SK-N-SH (cell line): ENCODE results near the gene CABLES2. TPM values are rescaled to one million over a fixed set of nuclear protein-coding genes. Genes with fewer than 3 reads are reported as not detected.

ENCODE experiments used
- CTCF ChIA-PET: fragments of 300-600, 350-600 bp; formaldehyde crosslinking; extraction: SDS; loops from one replicate; lab custom pipeline; 2021; lab: Yijun Ruan, JAX
- POLR2A ChIA-PET: fragments of 350-600 bp; sonication (Branson Sonifier 250); formaldehyde crosslinking; extraction: SDS; loops from one replicate; lab custom pipeline; 2020; ENCODE audit warnings: antibody characterized with exemption, inconsistent platforms; lab: Yijun Ruan, JAX
- DNase-seq: peaks from one replicate; pipeline ENCODE4 v3.0.0; 2012
- H2AFZ ChIP-seq: fragments of 200-600 bp; sonication (generic); 2 replicates; pipeline ENCODE4 v1.8.1; 2016; ENCODE audit warnings: antibody characterized with exemption, mild to moderate bottlenecking, low read depth
- H3F3A ChIP-seq: fragments of 200-600 bp; sonication (generic); replicated peaks from 2 replicates; pipeline ENCODE3; 2016; ENCODE audit warnings: antibody characterized with exemption, mild to moderate bottlenecking; ENCODE audit not compliant: insufficient read depth
- H3K27ac ChIP-seq, 2 experiments: fragments of 200-500 bp in 1 of 2; fragments of 200-600 bp in 1 of 2; sonication (Bioruptor generic) in 1 of 2; sonication (generic), shearing (Covaris generic) in 1 of 2; 2 replicates each; pipeline versions ENCODE4 v1.5.1 to v1.6.1; 2014 to 2016; ENCODE audit warnings: low read depth in 2 of 2, inconsistent platforms in 1 of 2, low read length in 1 of 2, mild to moderate bottlenecking in 1 of 2, mixed read lengths in 1 of 2
- H3K27me3 ChIP-seq: fragments of 200-600 bp; sonication (generic), shearing (Covaris generic); 2 replicates; pipeline ENCODE4 v1.6.1; 2016; ENCODE audit warnings: mixed run types; ENCODE audit not compliant: insufficient read depth
- H3K36me3 ChIP-seq, 2 experiments: fragments of 200-500 bp in 1 of 2; fragments of 200-600 bp in 1 of 2; sonication (Bioruptor generic) in 1 of 2; sonication (generic) in 1 of 2; replicated peaks in 1 of 2; 2 replicates each; pipeline versions ENCODE3 to v1.5.1; 2014 to 2016; ENCODE audit warnings: low read length in 1 of 2, mild to moderate bottlenecking in 1 of 2; ENCODE audit not compliant: insufficient read depth in 2 of 2, control insufficient read depth in 1 of 2
- H3K4me1 ChIP-seq, 2 experiments: fragments of 200-500 bp in 1 of 2; fragments of 200-600 bp in 1 of 2; sonication (Bioruptor generic) in 1 of 2; sonication (generic), shearing (Covaris generic) in 1 of 2; 2 replicates each; pipeline versions ENCODE4 v1.5.1 to v1.6.1; 2014 to 2016; ENCODE audit warnings: low read depth in 1 of 2, low read length in 1 of 2, mixed run types in 1 of 2; ENCODE audit not compliant: insufficient read depth in 2 of 2, control insufficient read depth in 1 of 2
- H3K4me2 ChIP-seq: fragments of 200-600 bp; sonication (generic), shearing (Covaris generic); 2 replicates; pipeline ENCODE4 v1.6.1; 2017; ENCODE audit warnings: mixed run types
- H3K4me3 ChIP-seq, 2 experiments: fragments of 200-500 bp in 1 of 2; fragments of 200-600 bp in 1 of 2; sonication (Bioruptor generic) in 1 of 2; sonication (generic), shearing (Covaris generic) in 1 of 2; 2 replicates each; pipeline versions ENCODE4 v1.5.1 to v1.8.1; 2014 to 2016; ENCODE audit warnings: low read depth in 2 of 2, inconsistent platforms in 1 of 2, low read length in 1 of 2, mild to moderate bottlenecking in 1 of 2, mixed read lengths in 1 of 2, moderate library complexity in 1 of 2
- H3K79me2 ChIP-seq: fragments of 200-600 bp; sonication (generic); 2 replicates; pipeline ENCODE4 v1.8.1; 2017; ENCODE audit warnings: mild to moderate bottlenecking; ENCODE audit not compliant: insufficient read depth
- H3K9ac ChIP-seq: fragments of 200-600 bp; sonication (generic); 2 replicates; pipeline ENCODE4 v1.6.1; 2017; ENCODE audit warnings: mixed run types
- H3K9me2 ChIP-seq: fragments of 200-600 bp; sonication (generic); 2 replicates; pipeline ENCODE4 v1.6.1; 2017; ENCODE audit warnings: mixed run types
- H3K9me3 ChIP-seq: fragments of 200-600 bp; sonication (generic); 2 replicates; pipeline ENCODE4 v1.6.1; 2017; ENCODE audit warnings: mixed run types, mild to moderate bottlenecking, moderate library complexity
- H4K20me1 ChIP-seq: fragments of 200-600 bp; sonication (generic); 2 replicates; pipeline ENCODE4 v1.6.1; 2017; ENCODE audit warnings: mild to moderate bottlenecking, mixed run types; ENCODE audit not compliant: insufficient read depth
- EP300 ChIP-seq, 2 experiments: IDR thresholded peaks; 2 replicates each; pipeline versions ENCODE4 v1.4.0 to v1.6.1; 2012; ENCODE audit warnings: borderline replicate concordance in 1 of 2, low read depth in 1 of 2, low read length in 1 of 2
- EZH2phosphoT487 ChIP-seq: fragments of 200-600 bp; sonication (generic); IDR thresholded peaks from 2 replicates; pipeline ENCODE4 v1.6.1; 2017; ENCODE audit warnings: low read depth, mixed run types, mild to moderate bottlenecking, antibody characterized with exemption, moderate library complexity, borderline replicate concordance
- FOSL2 ChIP-seq: IDR thresholded peaks from 2 replicates; pipeline ENCODE4 v1.4.0; 2012; ENCODE audit warnings: low read depth, mild to moderate bottlenecking, moderate library complexity, borderline replicate concordance
- FOXM1 ChIP-seq: IDR thresholded peaks from 2 replicates; pipeline ENCODE4 v1.4.0; 2012; ENCODE audit warnings: low read depth, mild to moderate bottlenecking
- MEF2A ChIP-seq: IDR thresholded peaks from 2 replicates; pipeline ENCODE4 v1.4.0; 2012; ENCODE audit warnings: low read depth, borderline replicate concordance
- NFIC ChIP-seq: IDR thresholded peaks from 2 replicates; pipeline ENCODE4 v1.4.0; 2012; ENCODE audit warnings: borderline replicate concordance
- NRF1 ChIP-seq: IDR thresholded peaks from 2 replicates; pipeline ENCODE4 v1.6.1; 2012; ENCODE audit warnings: low read depth, mild to moderate bottlenecking, low read length
- RAD21 ChIP-seq: IDR thresholded peaks from 2 replicates; pipeline ENCODE4 v1.6.1; 2012; ENCODE audit warnings: mild to moderate bottlenecking, low read length
- RFX5 ChIP-seq: IDR thresholded peaks from 2 replicates; pipeline ENCODE4 v1.6.1; 2012; ENCODE audit warnings: mild to moderate bottlenecking, improper control_type of control experiment, low read length
- RXRA ChIP-seq: IDR thresholded peaks from 2 replicates; pipeline ENCODE4 v1.4.0; 2012; ENCODE audit warnings: low read depth, mild to moderate bottlenecking, borderline replicate concordance
- TAF1 ChIP-seq: IDR thresholded peaks from 2 replicates; pipeline ENCODE4 v1.6.1; 2012; ENCODE audit warnings: low read depth, mild to moderate bottlenecking, low read length, moderate library complexity, borderline replicate concordance
- TCF12 ChIP-seq: IDR thresholded peaks from 2 replicates; pipeline ENCODE4 v1.4.0; 2012
- YY1 ChIP-seq: IDR thresholded peaks from 2 replicates; pipeline ENCODE4 v1.4.0; 2012; ENCODE audit warnings: low read depth, mild to moderate bottlenecking
- WGBS: methylation state at CpG from one replicate; pipeline ENCODE4 v1.1.6; 2017; ENCODE audit warnings: low lambda C conversion rate; 5-methylcytosine and 5-hydroxymethylcytosine counted together
- polyA plus RNA-seq, 3 experiments: library from polyadenylated mRNA; depleted of rRNA; stranded (reverse); fragments of >200 nt; gene quantifications; 2 replicates each; pipeline ENCODE4 v1.2.3, GENCODE V29; 2012
- TF ChIP-seq, protein P1 (sequence below): IDR thresholded peaks from 2 replicates; pipeline ENCODE4 v1.4.0; 2012; ENCODE audit warnings: low read depth, borderline replicate concordance
- TF ChIP-seq, protein P2 (sequence below): fragments of 150-350 bp; IDR thresholded peaks from 2 replicates; pipeline ENCODE4 v1.6.1; 2016; ENCODE audit warnings: mild to moderate bottlenecking, low read depth, low read length

The CABLES2 gene
- polyA plus RNA-seq, 1 of the 3 experiments (the other 2 are of a cell fraction) = 4.8 TPM

DNA sequence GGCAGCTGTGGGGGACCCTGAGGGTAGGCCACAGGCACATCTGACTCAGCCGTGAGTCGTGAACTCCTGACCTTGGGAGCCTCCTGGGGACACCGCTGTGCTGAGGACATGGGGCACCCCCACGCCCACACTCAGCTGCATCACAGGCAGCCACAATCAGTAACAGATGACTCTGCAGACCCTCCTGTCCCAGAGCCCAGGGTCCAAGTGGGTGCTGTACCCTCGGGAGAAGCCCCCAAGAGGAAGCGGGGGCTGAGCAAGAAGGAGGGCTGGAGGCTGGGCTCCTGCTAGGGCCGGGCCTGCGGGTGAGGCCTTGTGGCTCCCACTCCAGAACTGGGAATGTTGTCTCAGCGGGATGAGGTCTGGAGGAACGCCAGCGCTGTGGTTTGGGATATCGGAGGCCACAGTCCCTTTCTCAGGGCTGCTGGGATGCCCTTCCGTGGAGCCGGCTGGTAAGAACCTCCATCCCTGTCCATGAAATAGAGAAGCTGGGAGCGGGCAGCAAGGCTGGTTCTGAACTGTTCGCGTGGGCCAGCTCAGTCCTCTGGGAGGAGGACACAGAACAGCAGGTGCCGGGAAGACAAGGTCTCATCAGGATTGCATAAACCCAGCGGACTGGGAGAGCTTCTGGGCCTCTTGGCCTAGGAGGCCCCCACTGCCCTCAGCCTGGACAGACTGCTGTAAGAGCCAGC is 36.8 kb downstream of the CABLES2 start:
- Histone ChIP-seq H3K27ac (peak overlapping the region; percentile 41 to 93; a peak in 3 of 4 replicates), H3K4me2 (peak overlapping the region; percentile 84), H3K4me1 (peaks cover 33 to 75% of the 10 kb centered on the region in 2 experiments; a peak in 3 of 4 replicates)

DNA sequence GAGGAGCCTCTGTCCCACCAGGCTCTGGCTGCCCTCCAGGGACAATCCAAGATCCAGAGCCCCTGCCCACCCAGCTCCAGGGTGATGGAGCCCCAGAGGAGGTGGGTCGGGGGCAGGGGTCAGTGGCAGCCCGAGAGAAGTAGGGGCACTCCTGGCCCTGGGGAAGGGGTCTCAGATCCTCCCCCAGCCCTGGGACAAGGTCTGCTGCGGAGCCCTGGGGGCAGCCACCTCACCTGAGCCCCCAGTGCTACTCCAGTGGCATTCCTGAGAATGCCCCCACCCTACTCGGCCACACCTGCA is 37.3 kb downstream of the CABLES2 start:
- no peak overlapping the region for H2AFZ ChIP-seq
- peak overlapping the region; percentile 84 for H3K4me2 ChIP-seq
- no peaks in the 10 kb centered on the region for H3K36me3 ChIP-seq
- H3K27ac ChIP-seq = peak overlapping the region; percentile 41 to 93; a peak in 3 of 4 replicates
- H4K20me1 ChIP-seq = peaks cover 10% of the 10 kb centered on the region
- peaks cover 14% of the 10 kb centered on the region; the same call in 1 of the 2 replicates for H3K79me2 ChIP-seq
- TF ChIP-seq RFX5 = no peak
- TF ChIP-seq, protein P1, sequence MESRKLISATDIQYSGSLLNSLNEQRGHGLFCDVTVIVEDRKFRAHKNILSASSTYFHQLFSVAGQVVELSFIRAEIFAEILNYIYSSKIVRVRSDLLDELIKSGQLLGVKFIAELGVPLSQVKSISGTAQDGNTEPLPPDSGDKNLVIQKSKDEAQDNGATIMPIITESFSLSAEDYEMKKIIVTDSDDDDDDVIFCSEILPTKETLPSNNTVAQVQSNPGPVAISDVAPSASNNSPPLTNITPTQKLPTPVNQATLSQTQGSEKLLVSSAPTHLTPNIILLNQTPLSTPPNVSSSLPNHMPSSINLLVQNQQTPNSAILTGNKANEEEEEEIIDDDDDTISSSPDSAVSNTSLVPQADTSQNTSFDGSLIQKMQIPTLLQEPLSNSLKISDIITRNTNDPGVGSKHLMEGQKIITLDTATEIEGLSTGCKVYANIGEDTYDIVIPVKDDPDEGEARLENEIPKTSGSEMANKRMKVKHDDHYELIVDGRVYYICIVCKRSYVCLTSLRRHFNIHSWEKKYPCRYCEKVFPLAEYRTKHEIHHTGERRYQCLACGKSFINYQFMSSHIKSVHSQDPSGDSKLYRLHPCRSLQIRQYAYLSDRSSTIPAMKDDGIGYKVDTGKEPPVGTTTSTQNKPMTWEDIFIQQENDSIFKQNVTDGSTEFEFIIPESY = no peak
- no peak for TF ChIP-seq FOXM1
- no peak for TF ChIP-seq MEF2A
- TF ChIP-seq EP300 (IDR thresholded peaks at IDR 0.05; ENCODE audit: borderline replicate concordance in 1 of 2, low read depth in 1 of 2, low read length in 1 of 2) = no peak
- TF ChIP-seq FOSL2 = no peak
- TF ChIP-seq, protein P2, sequence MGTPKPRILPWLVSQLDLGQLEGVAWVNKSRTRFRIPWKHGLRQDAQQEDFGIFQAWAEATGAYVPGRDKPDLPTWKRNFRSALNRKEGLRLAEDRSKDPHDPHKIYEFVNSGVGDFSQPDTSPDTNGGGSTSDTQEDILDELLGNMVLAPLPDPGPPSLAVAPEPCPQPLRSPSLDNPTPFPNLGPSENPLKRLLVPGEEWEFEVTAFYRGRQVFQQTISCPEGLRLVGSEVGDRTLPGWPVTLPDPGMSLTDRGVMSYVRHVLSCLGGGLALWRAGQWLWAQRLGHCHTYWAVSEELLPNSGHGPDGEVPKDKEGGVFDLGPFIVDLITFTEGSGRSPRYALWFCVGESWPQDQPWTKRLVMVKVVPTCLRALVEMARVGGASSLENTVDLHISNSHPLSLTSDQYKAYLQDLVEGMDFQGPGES = no peak
- no peak for TF ChIP-seq YY1
- no peak for TF ChIP-seq NRF1
- no peak for TF ChIP-seq RAD21
- TF ChIP-seq RXRA = no peak
- TF ChIP-seq EZH2phosphoT487 = no peak
- no peaks in the 10 kb centered on the region for H3K9me3 ChIP-seq
- H3K9me2 ChIP-seq = no peaks in the 10 kb centered on the region
- 45% methylated on average over 2 of the region's 4 CpGs for WGBS
- no peaks in the 10 kb centered on the region for H3K27me3 ChIP-seq
- H3K4me1 ChIP-seq = peaks cover 33 to 77% of the 10 kb centered on the region in 2 experiments; a peak in 3 of 4 replicates
- POLR2A ChIA-PET = interaction anchor here (1.2 kb wide), 1 partner anchor 12 kb away, joined by 8 read pairs; no protein-coding TSS in a partner anchor
- H3F3A ChIP-seq = peaks cover 13% of the 10 kb centered on the region
- no peak for DNase-seq
- H3K9ac ChIP-seq = no peak overlapping the region
- CTCF ChIA-PET = interaction anchor here (1.0 to 12.0 kb wide), 10 partner anchors 11 to 68 kb away, joined by 3 to 127 read pairs (median 7); partner anchors contain the start of gene ADRM1
- no peak overlapping the region for H3K4me3 ChIP-seq

More for the DNA sequence above, 36.8 kb downstream of the CABLES2 start:
- peaks cover 9% of the 10 kb centered on the region; the same call in 1 of the 2 replicates for H3K79me2 ChIP-seq
- no peak overlapping the region for H3K4me3 ChIP-seq
- ChIA-PET POLR2A (interaction anchor here (1.0 kb wide), 1 partner anchor 15 kb away, joined by 5 read pairs; no protein-coding TSS in a partner anchor), CTCF (interaction anchor here (1.2 to 12.0 kb wide), 6 partner anchors 11 to 69 kb away, joined by 3 to 127 read pairs (median 10); partner anchors contain the start of gene ADRM1)
- no peak overlapping the region for H3K9ac ChIP-seq
- H3K27me3 ChIP-seq = no peaks in the 10 kb centered on the region
- no peaks in the 10 kb centered on the region for H3K9me3 ChIP-seq
- peaks cover 12% of the 10 kb centered on the region for H3F3A ChIP-seq
- H3K9me2 ChIP-seq = no peaks in the 10 kb centered on the region
- no peak for DNase-seq
- H3K36me3 ChIP-seq = no peaks in the 10 kb centered on the region
- 54% methylated on average over 16 of the region's 19 CpGs for WGBS
- TF ChIP-seq FOSL2 = peak; percentile 50; the same call in 1 of the 2 replicates
- no peak for TF ChIP-seq EP300 (IDR thresholded peaks at IDR 0.05; ENCODE audit: borderline replicate concordance in 1 of 2, low read depth in 1 of 2, low read length in 1 of 2)
- TF ChIP-seq RXRA = peak; percentile 86
- peak; percentile 58 for TF ChIP-seq NFIC
- TF ChIP-seq TAF1 = no peak
- peak; percentile 65 for TF ChIP-seq TCF12
- no peak for TF ChIP-seq YY1
- H2AFZ ChIP-seq = no peak overlapping the region
- H4K20me1 ChIP-seq = peaks cover 5% of the 10 kb centered on the region
